GM23338 (cell line): ENCODE results near the gene HOXB6. TPM values are rescaled to one million over a fixed set of nuclear protein-coding genes. Genes with fewer than 3 reads are reported as not detected.

Experiments
- ATAC-seq: fragments of 200-7000 bp; cut with Tn5 transposase; 3 replicates; pipeline ENCODE4 v1.9.1; 2020
- DNase-seq: peaks from one replicate; pipeline ENCODE4 v3.0.0-alpha.2; 2015; ENCODE audit warnings: low spot score
- H2AFZ ChIP-seq: fragments of 200-600 bp; sonication (generic); 2 replicates; pipeline ENCODE4 v1.8.0; 2016; ENCODE audit warnings: antibody characterized with exemption, mild to moderate bottlenecking, moderate library complexity
- H3F3A ChIP-seq: fragments of 200-600 bp; sonication (generic); replicated peaks from 2 replicates; pipeline ENCODE4 v1.8.0; 2017; ENCODE audit warnings: antibody characterized with exemption, mixed run types, low read depth
- H3K27ac ChIP-seq: fragments of 200-600 bp; sonication (generic); 2 replicates; pipeline ENCODE4 v1.6.1; 2016; ENCODE audit warnings: low read depth
- H3K27me3 ChIP-seq: fragments of 200-600 bp; sonication (generic); 2 replicates; pipeline ENCODE4 v1.8.0; 2016; ENCODE audit warnings: mild to moderate bottlenecking, mixed run types, moderate library complexity; ENCODE audit not compliant: insufficient read depth
- H3K36me3 ChIP-seq: fragments of 200-600 bp; sonication (generic); 2 replicates; pipeline ENCODE4 v1.8.0; 2016; ENCODE audit warnings: mild to moderate bottlenecking; ENCODE audit not compliant: insufficient read depth
- H3K4me1 ChIP-seq: fragments of 200-600 bp; sonication (generic); 2 replicates; pipeline ENCODE4 v1.8.0; 2016; ENCODE audit warnings: mild to moderate bottlenecking, moderate library complexity; ENCODE audit not compliant: insufficient read depth
- H3K4me2 ChIP-seq: fragments of 200-600 bp; sonication (generic); 2 replicates; pipeline ENCODE4 v1.7.1; 2017; ENCODE audit warnings: mixed run types
- H3K4me3 ChIP-seq: fragments of 200-600 bp; sonication (generic); 2 replicates; pipeline ENCODE4 v1.6.1; 2016; ENCODE audit warnings: mixed run types
- H3K79me2 ChIP-seq: fragments of 200-600 bp; sonication (generic); replicated peaks from 2 replicates; pipeline ENCODE4 v1.8.0; 2017; ENCODE audit warnings: mild to moderate bottlenecking; ENCODE audit not compliant: insufficient read depth
- H3K9me2 ChIP-seq: fragments of 200-600 bp; sonication (generic); 2 replicates; pipeline ENCODE4 v1.8.0; 2017; ENCODE audit not compliant: insufficient read depth
- H4K20me1 ChIP-seq: fragments of 200-600 bp; sonication (generic); replicated peaks from 2 replicates; pipeline ENCODE4 v1.8.0; 2017; ENCODE audit warnings: mild to moderate bottlenecking; ENCODE audit not compliant: insufficient read depth
- H3K27ac Mint-ChIP-seq: 2 replicates; pipeline ENCODE4 v1.8.0; 2020; ENCODE audit warnings: inconsistent platforms, mild to moderate bottlenecking, moderate library complexity, mixed read lengths
- H3K27me3 Mint-ChIP-seq: 3 replicates; pipeline ENCODE4 v1.8.0; 2022; ENCODE audit warnings: low read depth, mild to moderate bottlenecking, moderate library complexity, mixed read lengths, inconsistent platforms; ENCODE audit not compliant: insufficient read depth, poor library complexity
- H3K36me3 Mint-ChIP-seq: 3 replicates; pipeline ENCODE4 v1.8.0; 2021; ENCODE audit warnings: low read depth, mild to moderate bottlenecking, inconsistent platforms, moderate library complexity, mixed read lengths
- H3K4me1 Mint-ChIP-seq: 3 replicates; pipeline ENCODE4 v1.8.0; 2020; ENCODE audit warnings: mild to moderate bottlenecking, inconsistent platforms, mixed read lengths
- H3K4me3 Mint-ChIP-seq: 3 replicates; pipeline ENCODE4 v1.8.0; 2021; ENCODE audit warnings: moderate library complexity, mild to moderate bottlenecking, inconsistent platforms, mixed read lengths
- H3K9me3 Mint-ChIP-seq: 3 replicates; pipeline ENCODE4 v1.8.0; 2020; ENCODE audit warnings: moderate library complexity, mild to moderate bottlenecking, inconsistent platforms, mixed read lengths
- CREB1 ChIP-seq: fragments of 250-450 bp; sonication (Bioruptor Pico); IDR thresholded peaks from 2 replicates; pipeline ENCODE4 v1.5.0; 2020; ENCODE audit warnings: low read depth, mild to moderate bottlenecking, moderate library complexity
- EZH2 ChIP-seq: fragments of 200-600 bp; sonication (generic); IDR thresholded peaks from one replicate; pipeline ENCODE4 v1.8.0; 2017; ENCODE audit warnings: antibody characterized with exemption, mild to moderate bottlenecking, low read depth; ENCODE audit not compliant: unreplicated experiment
- NANOG ChIP-seq: IDR thresholded peaks from 2 replicates; pipeline ENCODE4 v1.6.1; 2016; ENCODE audit warnings: antibody characterized with exemption, borderline replicate concordance
- POLR2AphosphoS5 ChIP-seq: IDR thresholded peaks from 2 replicates; pipeline ENCODE4 v1.6.1; 2016; ENCODE audit warnings: antibody characterized with exemption, low read depth
- polyA plus RNA-seq: library from polyadenylated mRNA; unstranded; fragments of >200 nt; fragmentation: Nextera tagmentation; extraction: Ambion mirVana; gene quantifications from 2 replicates; pipeline ENCODE4 v1.2.1, GENCODE V29; 2016
- total RNA-seq: library from RNA; depleted of rRNA; stranded (reverse); fragments of >200 nt; shearing (Covaris generic); gene quantifications from 2 replicates; pipeline ENCODE4 v1.2.3, GENCODE V29; 2014

Gene HOXB6
- total and polyA plus RNA-seq, 2 experiments from 2014 or later: not detected

GRCh38 chr17:48616717-48617470, 12.1 kb upstream of the HOXB6 start:
- no peak for ATAC-seq

GRCh38 chr17:48615963-48616716, 11.4 kb upstream of the HOXB6 start:
- H3K27ac Mint-ChIP-seq: no peak overlapping the region
- Histone ChIP-seq H3K36me3 (no peaks in the 10 kb centered on the region), H3K4me3 (no peak overlapping the region), H3K27me3 (peaks cover 100% of the 10 kb centered on the region), H3K9me2 (no peaks in the 10 kb centered on the region), H3K79me2 (no peaks in the 10 kb centered on the region), H3K27ac (no peak overlapping the region), H2AFZ (no peak overlapping the region), H3K4me2 (no peak overlapping the region), H3F3A (peaks cover 38% of the 10 kb centered on the region), H4K20me1 (peaks cover 50% of the 10 kb centered on the region), H3K4me1 (peaks cover 42% of the 10 kb centered on the region)
- no peaks in the 10 kb centered on the region; the same call in 2 of the 3 replicates for H3K36me3 Mint-ChIP-seq
- H3K9me3 Mint-ChIP-seq: peaks cover 7% of the 10 kb centered on the region; the same call in 2 of the 3 replicates
- peak; percentile 85 for TF ChIP-seq EZH2
- no peak for TF ChIP-seq CREB1 (CRISPR knock-in tag)
- no peak for TF ChIP-seq POLR2AphosphoS5
- peaks cover 99% of the 10 kb centered on the region for H3K27me3 Mint-ChIP-seq
- no peak overlapping the region; the same call in 2 of the 3 replicates for H3K4me3 Mint-ChIP-seq
- ATAC-seq (no peak), DNase-seq (no peak)
- H3K4me1 Mint-ChIP-seq: peaks cover 33% of the 10 kb centered on the region

More at GRCh38 chr17:48616717-48617470, 12.1 kb upstream of the HOXB6 start:
- Histone ChIP-seq H3F3A (peaks cover 42% of the 10 kb centered on the region), H3K9me2 (no peaks in the 10 kb centered on the region), H3K27ac (no peak overlapping the region), H3K4me3 (no peak overlapping the region), H3K27me3 (peaks cover 100% of the 10 kb centered on the region), H3K79me2 (no peaks in the 10 kb centered on the region), H3K36me3 (no peaks in the 10 kb centered on the region), H4K20me1 (peaks cover 56% of the 10 kb centered on the region), H2AFZ (no peak overlapping the region), H3K4me1 (peaks cover 39% of the 10 kb centered on the region), H3K4me2 (no peak overlapping the region)
- peaks cover 10% of the 10 kb centered on the region; the same call in 2 of the 3 replicates for H3K9me3 Mint-ChIP-seq
- TF ChIP-seq NANOG: no peak
- TF ChIP-seq EZH2: peak; percentile 97
- H3K4me3 Mint-ChIP-seq: no peak overlapping the region
- DNase-seq: no peak
- peaks cover 32% of the 10 kb centered on the region for H3K4me1 Mint-ChIP-seq
- H3K27ac Mint-ChIP-seq: no peak overlapping the region
- peaks cover 99% of the 10 kb centered on the region for H3K27me3 Mint-ChIP-seq
- H3K36me3 Mint-ChIP-seq: peaks cover 3% of the 10 kb centered on the region; the same call in 1 of the 3 replicates

DNA sequence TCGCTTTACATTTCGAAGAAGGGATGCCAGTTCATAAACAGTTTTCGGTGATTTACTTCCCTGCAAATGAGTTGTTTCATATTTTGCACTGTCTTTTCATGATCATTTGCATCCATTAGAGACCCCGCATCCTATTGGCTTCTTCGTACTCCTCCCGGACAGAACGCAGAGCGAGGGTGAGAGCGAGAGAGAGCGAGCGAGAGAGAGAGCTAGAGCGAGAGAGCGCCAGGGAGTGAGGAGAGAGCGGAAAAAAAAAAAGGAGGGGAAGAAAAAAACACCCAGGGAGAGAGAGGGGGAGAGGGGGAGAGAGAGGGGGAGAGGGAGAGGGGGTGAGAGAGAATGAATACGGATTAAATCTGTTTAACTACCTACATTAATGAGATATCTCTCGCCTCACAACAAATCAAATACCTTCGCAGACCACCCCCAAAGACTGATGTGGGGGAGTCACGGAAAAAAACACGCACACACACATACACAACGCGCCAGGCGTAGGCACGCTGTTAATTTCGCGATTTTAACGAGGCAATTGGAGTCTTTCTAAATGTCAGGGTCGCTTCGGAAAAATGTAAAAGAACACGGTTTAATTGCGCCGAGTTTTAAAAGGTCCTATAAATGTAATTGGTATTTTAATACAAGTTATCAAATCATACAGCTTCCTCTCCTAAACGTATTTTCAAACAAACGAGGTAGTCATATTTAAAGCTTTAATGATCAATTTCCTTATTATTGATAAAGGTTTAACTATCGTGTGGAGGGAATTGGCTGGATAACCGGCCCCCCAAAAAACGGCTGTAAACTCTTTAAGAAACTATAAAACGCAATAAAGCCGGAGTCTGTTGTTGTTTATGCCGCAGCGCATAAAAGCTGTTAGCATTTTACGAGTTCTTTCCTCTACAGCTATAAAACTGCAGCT, 10.5 kb upstream of the HOXB6 start, which contains the start of gene HOXB8:
TSS of gene HOXB8 (minus strand) at position 246 of the 916 bp plus-strand sequence. CDS start 588 bp downstream, outside the sequence.
- TF ChIP-seq NANOG (no peak), EZH2 (peak; percentile 90)
- Histone ChIP-seq H3K27ac (no peak within 1 kb of the TSS), H3K4me2 (no peak within 1 kb of the TSS; the same call in 1 of the 2 replicates), H2AFZ (no peak within 1 kb of the TSS), H4K20me1 (peaks cover 41% of the 10 kb centered on the region), H3K79me2 (no peaks in the 10 kb centered on the region), H3K9me2 (no peaks in the 10 kb centered on the region), H3F3A (peaks cover 32% of the 10 kb centered on the region), H3K4me3 (0 out of 2 replicates have a peak within 1 kb of the TSS, but pooled peaks have one; percentile 30), H3K27me3 (peaks cover 100% of the 10 kb centered on the region), H3K36me3 (no peaks in the 10 kb centered on the region), H3K4me1 (peaks cover 46% of the 10 kb centered on the region)
- Mint-ChIP-seq H3K9me3 (peaks cover 7% of the 10 kb centered on the region; the same call in 2 of the 3 replicates), H3K27ac (no peak within 1 kb of the TSS), H3K36me3 (no peaks in the 10 kb centered on the region; the same call in 2 of the 3 replicates), H3K4me3 (no peak within 1 kb of the TSS; the same call in 2 of the 3 replicates), H3K4me1 (peaks cover 37% of the 10 kb centered on the region), H3K27me3 (peaks cover 99% of the 10 kb centered on the region)
- DNase-seq (no peak), ATAC-seq (no peak)
